Eye (tissue), 1 donor: Measurements from ENCODE around the gene TICRR.

Source experiments
- DNase-seq: peaks from one replicate; pipeline ENCODE4 v3.0.0-alpha.2; 2015

The TICRR gene

DNA sequence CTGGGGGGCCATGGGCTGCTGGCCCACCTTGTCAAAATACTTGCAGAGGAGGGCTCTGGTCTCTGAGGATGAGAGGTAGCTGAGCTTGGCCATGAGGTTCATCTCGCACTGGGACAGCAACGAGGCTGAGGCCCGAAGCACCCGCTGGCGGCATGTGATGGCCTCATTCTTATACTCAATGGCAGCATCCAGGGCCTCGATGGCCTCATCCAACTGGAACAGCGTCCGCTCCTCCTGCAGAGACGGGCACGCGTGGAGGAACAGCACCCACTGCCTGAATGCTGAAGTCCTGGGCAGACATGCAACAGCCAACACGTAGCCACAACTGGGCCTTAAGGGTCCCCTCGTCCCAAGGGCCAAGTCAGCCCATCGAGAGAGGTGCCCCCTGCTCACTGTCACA lies 55.0 kb downstream of the TICRR start:
- no peak for DNase-seq

DNA sequence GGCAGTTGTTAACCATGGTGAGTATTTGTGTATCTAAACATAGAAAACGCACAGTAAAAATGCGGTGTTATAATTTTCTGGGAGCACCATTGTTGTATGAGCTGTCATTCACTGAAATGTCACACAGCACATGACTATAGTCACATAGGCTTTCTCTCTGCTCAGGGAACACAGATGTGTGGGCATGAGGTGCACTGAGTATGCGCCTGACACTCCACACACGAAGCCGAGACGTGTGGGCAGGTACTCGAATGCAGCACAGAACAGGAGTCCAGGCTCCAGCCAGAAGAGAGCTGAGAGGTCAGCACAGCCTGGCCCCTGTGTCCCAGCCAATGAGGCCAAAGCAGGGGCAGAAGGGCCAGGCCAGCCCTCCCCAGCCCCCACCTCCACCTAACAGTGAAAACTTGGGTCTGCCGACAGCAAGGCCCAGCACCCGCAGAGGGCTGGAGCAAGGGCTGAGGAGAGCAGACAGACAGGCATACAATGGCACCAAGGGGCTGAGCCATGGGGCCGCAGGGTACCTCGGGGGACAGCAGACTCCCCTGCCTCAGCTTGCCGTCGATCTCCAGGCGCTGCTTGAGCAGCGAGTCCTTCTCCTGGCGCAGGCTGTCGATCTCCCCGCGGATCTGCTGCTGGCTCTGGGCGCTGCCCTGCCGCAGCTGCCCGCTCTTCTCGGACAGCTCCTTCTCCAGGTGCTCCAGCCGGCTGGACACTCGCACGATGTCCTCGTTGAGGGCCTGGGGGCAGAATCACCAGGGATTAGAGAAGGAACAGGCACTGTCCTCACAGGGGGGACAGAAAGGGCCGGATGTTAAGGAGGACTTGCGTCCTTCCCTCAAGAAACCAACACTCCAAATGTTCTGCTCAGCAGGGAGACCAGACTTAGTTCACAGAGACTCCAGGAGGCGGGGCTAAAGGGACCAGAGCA lies 56.0 kb downstream of the TICRR start:
- DNase-seq = no peak

DNA sequence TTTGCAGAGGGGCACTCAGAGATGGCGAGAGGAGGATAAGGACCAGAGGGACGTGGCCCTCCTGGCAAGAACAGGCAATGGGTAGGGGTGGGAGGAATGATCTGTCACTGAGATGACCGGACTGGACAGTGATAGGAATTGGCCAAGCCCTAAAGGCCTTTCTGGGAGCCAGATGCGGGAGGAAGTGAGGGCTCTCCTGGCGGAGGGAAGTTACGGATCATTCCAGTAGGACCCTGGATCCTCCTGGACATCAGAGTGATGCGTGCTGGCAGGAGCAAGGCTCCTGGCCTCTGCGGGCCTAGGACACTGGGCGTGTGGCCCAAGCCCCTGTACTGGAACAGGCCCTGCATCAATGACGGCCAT lies 56.6 kb downstream of the TICRR start:
- no peak for DNase-seq

DNA sequence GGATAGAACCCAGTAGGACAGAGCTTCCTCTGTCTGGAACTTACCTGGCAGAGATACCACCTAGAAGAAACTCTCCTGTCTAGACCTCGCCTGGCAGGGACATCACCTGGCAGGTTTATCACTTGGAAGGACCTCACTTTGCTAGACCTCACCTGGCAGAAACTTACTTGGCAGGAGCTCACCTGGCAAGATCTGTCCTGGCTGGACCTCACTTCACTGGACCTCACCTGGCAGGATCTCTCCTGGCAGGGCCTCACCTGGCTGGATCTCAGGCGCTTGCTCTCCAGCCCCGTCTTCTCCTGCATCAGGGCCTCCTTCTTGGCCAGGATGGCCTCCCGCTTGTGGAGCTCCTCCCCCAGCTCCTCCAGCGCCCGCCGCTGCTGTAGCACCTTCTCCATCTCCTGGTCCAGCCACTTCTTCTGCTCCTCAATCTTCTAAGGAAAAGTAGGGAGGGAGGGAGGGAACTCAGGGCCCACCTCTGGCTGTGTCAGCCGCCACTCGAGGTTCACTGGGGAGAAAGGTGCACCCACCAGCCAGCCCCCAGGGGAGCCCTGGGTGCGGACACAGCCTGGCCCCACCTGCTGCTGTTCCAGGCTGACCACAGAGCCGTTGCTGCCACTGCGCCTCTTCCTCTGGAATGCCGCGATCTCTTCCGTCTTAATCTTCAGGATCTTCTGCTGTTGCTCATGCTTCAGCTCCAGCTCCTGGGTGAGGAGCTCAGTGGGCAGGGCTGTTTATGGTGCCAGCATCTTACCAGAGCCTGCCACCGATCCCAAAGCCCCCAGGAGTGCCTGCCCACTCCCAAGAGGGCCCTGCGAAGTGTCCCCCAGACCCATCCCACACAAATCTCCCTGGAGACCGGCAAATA lies 57.5 kb downstream of the TICRR start:
- no peak for DNase-seq

DNA sequence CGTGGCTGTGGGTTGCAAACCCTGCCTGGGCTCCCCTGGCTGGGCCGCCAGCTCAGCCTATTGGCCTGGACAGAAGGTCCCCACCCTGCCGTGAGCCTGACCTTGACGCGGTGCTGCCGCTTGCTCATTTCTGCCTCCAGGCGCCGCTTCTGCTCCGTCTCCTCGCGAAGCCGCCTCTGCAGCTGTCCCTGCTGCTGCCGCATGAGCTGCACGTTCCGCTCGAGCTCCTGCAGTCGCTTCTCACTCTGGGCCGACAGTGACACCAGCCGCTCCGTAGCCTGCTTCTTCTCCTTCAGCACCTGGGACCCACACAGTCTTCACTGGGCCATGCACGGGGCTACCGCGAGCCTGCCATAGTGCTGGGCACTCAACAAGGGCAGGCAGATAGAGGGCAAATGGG lies 58.3 kb downstream of the TICRR start:
- DNase-seq = no peak

DNA sequence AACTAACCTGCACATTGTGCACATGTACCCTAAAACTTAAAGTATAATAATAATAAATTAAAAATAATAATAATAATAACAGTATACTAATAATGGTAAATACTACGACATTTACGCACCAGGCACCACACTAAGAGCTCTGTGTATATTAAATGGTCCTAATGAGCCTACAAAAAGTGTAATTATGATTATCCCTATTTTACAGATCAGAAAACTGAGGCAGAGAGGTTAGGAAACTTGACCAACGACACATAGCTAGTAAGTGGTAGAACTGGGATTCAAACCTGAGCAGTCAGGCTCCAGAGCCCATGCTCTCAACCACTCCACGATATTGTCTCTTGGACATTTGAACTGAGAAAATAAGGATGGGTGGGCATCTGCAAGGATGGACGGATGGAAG lies 65.0 kb downstream of the TICRR start:
- DNase-seq = no peak

DNA sequence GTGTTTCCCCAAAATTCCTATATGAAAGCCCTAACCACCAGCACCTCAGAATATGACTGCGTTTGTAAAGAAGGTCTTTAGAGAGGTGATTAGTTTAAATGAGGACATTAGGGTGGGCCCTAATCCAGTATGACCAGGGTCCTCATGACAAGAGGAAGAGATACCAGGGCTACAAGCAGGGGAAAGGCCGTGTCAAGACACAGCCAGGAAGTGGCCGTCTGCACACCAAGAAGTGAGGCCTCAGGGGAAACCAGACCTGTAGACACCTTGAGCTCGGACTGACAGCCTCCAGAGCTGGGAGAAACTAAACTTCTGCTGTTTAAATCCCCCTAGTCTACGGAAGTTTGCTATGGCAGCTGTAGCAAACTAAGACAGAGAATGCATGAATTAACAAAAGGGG lies 65.8 kb downstream of the TICRR start:
- no peak for DNase-seq

DNA sequence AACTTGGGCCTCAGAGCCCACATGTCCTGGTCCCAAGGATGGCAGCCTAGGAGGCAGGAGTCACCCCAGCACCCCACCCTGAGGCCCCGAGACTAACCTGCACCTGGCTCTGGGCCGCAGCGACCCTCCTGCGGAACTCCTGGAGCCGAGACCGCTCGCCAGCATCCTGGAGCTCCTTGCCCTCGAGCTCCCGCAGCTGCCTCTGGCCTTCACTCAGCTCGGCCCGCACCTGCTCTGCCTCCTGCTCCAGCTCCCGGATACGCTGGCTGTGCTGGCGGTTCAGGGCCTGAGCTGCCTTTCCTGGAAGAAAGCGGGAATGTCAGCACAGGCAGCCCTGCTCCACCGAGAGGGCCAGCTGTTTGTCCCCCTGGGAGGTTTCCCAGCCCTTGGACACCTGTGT lies 66.8 kb downstream of the TICRR start:
- DNase-seq = no peak

DNA sequence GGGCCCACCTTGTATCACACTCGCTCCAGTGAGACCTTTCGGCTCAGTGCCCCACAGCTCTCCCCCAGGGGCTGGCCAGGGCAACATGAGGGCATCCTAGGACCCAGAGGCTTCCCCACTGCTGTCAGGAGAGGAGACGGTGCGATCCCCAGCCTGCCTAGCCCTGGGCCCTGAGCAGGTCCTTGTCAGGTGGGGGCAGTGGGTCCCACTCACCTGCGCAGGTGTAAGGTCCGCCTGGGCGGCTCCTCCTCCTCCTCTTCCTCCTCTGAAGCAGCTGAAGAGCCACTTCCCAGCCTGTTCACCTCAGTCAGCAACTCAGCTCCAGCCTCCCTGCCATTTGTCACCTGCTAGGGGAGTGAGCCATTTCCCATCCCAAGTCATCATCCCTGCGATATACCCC lies 70.4 kb downstream of the TICRR start:
- DNase-seq = no peak

DNA sequence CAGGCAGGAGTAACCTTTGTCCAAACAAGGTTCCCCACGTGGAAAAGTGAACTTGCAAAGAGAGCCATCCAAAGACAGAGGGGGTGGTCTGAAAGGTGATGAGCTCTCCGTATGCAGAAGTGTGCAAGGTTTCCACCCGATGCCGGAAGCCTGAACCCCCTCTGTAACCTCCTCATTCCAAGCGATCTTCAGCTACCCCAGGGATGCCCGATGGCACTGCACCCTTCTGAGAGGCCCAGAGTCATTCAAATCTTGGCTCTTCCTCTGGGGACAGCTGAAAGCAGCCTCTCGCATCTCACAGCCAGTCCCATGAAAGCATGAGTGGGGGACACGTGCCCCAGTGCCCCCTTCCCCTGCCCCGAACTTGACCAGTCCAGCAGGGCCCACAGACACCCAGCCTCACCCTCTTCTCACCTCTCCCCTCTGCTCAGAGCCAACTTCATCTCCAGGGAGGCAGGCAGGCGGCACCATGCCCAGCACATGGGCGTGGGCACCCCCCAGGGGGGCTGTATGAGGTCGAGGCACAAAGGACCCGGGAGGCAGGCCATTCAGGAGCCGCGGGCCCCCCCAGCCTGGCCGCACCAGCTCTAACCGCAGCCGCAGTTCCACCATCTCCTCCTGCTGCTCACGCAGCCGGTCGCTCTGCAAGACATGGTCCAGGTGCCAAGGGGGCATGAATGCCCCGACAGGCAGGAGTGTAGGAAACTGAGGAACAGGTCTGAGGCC lies 71.3 kb downstream of the TICRR start:
- no peak for DNase-seq

DNA sequence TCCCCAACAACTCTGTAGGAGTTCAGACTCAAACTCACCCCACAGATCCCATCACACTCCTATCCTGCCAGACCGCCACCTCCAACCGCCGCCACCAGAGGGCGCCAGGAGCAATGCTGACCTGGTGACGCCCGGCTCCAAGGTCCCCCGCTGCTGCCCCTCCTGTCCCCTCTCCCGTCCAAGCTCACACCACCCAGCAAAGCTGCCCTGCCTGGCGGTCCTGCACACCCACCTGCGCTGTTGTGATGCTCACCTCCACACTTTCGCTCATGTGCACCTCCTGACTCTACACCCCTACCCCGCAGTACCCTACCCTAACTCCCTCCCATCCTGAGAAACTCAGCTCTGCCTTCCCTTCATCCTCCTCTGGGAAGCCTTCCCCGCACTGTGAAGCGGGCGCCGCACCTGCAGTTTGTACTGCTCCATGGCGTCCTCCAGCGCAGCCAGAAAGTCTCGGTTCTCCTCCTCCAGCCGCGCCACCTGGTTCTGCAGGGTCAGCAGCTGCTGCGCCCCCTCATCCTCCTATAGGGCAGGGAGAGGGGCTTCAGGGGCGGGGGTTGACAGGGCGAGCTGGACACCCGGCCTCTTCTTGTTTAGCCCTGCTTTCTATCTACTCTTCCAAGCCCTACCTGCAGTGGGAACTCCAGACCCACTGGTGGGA lies 72.1 kb downstream of the TICRR start:
- peak; percentile 82 for DNase-seq

DNA sequence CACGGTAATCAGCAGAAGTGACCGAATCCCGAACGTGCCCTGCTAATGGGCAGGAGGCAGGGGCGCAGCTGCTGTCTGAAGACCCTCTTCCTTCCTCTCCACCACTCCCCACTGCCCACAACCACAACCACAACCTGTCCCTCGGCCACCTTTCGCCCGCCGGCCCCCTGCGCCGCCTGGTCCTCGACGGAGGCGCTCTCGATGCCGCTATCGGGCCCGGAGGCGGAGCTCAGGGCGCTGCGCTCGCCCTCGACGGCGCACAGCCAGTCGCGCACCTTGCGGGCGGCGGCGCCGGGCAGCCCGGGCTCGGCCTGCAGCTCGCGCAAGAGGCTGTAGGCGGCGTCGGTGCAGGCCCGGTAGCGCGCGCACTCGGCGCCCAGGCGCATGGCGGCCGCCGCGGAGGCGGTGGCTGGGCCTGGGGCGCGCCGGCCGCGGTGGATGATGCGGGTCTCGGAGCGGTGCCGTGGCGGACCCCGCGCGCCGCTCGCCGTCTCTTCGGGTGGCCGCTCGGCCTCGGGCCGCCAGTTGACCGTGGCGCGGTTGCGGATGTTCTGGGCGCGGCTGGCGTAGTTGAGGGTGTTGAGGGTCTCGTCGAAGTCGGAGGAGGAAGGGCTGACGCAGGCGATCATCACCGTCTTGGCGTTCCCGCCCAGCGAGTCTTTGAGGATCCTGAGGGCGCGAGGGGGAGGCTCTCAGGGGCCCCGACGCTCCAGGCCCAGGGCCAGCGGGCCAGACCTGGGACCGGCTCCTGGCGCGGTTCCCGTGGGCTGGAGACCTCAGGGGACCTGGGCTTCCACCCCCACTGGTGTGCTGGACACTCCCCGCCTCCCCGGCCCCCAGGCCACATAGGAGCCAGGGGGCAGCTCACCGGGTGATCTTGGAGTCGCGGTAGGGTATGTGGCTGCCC lies 73.1 kb downstream of the TICRR start:
- DNase-seq = no peak

DNA sequence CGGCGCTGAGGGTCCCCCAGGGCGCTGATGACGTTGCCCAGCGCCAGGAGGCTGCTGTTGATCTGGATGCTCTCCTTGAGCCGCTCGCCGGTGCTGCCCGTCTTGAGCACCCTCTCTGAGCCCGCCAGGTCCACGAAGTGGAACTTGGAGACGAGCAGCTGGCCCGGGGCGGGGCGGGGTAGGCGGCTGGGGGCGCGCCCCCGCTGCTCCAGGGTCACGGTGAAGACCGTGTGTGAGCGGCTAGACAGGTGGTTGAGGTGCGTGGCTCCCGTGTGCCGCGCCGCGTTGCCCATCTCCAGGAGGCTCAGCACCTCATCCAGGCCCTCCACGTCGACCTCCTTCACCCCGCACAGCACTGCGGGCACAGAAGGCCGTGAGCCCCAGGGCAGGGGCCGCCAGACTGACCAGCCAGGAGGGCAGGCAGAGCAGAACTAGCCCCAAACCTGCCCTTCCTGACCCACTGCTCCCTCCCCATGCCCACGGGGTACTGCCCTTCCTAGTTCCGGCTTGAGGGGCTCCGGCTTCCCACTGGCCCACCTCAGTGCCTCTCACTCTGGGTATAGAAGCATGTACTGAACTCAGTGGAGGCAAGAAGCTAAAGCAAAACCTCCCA lies 73.8 kb downstream of the TICRR start:
- no peak for DNase-seq

DNA sequence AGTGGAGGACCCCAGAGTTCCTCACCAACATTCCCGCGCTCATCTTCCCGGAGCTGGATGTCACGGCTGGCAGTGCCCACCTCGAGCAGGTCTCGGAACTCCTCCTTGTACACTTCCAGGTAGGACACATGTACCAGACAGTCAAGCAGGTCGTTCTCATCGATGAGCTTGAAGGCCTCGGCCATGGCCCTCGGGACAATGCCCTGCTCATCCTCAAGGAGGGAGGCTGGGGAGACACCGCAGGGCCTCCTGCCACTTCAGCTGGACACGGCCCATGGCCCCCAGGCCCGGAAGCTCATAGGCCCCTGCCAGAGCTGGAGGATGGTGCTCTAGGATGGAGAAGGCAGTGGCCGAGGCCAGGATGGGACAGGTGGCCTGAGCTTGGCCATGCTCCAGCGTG lies 74.4 kb downstream of the TICRR start:
- DNase-seq = no peak

DNA sequence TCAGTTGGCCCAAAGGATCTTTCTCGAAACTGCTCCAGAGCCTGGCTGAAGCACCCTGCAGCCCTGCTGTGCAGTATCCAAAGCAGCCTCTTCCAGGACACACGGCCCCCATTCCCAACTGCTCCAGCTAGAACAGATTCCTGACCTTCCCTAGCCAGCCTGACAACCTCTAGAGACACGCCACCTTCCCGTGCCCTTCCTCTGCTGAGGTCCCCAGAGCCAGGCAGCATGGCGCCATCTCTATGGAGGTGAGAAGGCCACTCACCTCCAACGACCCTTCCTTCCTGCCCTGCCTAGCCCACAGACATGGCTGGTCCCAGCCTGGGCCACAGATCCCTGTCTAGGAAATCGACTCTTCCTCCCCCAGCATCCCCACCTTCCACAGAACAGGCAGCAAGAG lies 76.9 kb downstream of the TICRR start:
- no peak for DNase-seq

DNA sequence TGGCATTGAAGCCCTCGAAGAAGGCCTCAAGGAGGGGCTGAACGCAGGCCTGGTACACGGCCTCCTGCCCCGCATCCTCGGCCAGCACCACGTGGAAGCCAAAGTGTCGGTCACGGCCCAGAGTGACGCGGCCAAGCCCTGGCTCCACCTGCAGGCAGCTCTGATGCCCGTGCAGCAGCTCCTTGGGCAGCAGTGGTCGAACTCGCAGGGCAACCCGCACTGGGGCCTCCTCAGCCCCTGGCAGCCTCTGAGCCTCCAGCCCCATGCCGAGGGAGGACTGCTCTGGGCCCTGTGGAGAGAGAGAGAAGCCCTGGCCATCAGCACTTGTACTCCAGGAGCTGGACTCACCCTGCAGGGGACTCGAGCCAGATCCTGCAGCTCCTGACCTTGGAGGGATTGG lies 77.4 kb downstream of the TICRR start:
- DNase-seq = no peak

DNA sequence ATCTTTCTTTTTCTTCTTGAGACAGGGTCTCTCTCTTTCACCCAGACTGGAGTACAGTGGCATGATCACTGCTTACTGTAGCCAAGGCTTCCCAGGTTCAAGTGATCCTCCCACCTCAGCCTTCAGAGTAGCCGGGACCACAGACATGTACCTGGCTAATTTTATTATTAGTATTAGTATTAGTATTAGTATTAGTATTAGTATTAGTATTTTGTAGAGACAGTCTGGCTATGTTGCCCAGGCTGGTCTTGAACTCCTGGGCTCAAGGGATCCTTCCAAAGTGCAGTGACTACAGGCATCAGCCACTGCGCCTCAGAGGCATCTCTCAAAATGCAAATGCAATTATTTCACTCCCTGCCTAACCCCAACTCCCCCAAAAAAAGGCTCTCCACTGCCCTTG lies 78.3 kb downstream of the TICRR start:
- no peak for DNase-seq

DNA sequence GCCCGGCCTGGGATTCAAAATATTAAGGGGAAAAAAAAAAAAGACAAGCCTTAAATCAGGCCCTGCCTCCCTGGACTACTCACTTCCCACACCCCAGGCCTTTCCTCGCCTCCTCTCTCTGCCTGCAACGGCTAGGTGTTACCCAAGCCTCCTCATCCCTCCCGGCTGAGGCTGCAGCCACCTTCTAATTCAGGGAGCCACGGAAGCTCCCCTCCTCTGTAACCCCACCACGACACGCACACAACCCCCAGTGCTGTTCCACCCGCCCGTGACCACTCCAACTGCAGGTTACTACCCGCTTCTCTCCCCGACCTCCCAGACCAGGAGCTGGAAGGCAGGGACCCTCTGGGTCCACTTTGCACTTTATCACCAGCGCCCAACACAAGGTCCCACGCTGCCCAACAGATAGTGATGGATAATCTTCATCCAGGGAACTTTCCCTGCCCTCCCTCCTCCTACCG lies 79.1 kb downstream of the TICRR start:
- no peak for DNase-seq

DNA sequence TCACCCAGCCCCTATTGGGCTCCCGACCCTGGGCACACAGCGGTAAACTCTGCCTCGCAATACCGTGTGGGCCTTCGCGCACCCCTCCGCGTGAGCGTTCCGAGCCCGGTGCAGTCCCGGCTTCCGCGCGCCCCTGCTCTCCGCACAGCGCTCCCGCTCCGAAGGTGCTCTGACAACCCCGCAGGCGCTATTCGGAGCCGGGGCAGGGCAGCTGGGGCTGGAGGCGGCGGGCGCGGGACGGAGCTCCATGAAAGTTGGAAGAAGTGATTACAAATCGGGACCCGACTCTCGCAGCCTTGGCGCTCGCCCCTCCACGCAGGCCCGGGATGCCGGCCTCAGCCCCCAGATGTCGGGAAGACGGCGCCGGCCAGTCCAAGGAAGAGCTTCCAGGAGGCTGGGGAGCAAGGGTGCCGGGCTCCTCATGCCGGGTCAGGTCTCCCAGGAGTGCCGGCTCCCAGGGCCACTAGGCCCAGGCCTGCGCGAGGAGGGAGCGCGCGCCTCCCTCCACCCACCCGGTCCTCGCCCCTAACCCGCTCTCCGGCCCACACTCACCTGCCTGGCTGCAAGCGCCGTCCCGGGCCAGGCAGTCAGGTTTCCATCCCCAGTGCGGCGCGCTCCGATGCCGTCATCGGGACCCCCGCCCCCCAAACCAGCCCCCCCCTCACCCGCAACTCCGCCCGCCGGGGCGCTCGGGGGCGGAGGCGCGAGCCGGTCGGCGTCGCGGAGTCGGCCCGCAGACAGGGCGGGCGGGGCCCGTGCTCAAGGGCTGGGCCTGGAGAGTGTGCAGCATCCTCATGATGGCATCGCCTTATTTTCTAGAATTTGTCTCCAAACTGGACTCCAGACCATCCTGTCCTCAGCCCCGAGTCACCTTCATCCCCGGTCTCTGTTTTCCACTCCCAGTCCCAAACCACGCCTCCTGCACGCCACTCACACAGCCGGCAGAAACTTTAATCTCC lies 79.9 kb downstream of the TICRR start, which contains the start of gene KIF7:
Gene KIF7, minus strand, starts transcription at position 621 of the 959 bp plus-strand sequence. CDS start 2,537 bp downstream, outside the sequence.
- peak; percentile 87 for DNase-seq
